Measurements from ENCODE around the gene PNKD.

GRCh38 chr2:218357236-218358177 lies 87.2 kb downstream of the PNKD start:
- TF ChIP-seq TAF1 (IDR thresholded peaks at IDR 0.05; ENCODE audit: low read depth, low read length) = no peak
- no peak for TF ChIP-seq POLR2A (IDR thresholded peaks at IDR 0.05; ENCODE audit: low read depth, low read length)

Data from GM12891 (cell line).